Activated CD8-positive, alpha-beta memory T cell treated with anti-CD3 and anti-CD28 coated beads for 48 hours (primary cell): ENCODE results near the gene IL1RAPL1.
"Not testable (repeated sequence)": the region's sequence is repeated elsewhere in the genome, so short reads cannot be mapped to it uniquely, and the experiment has no call there.

ENCODE experiments used
- DNase-seq, 3 experiments: peaks; one replicate each; pipeline ENCODE4 v3.0.0-alpha.2; 2020; ENCODE audit warnings: low read depth in 2 of 3, low spot score in 2 of 3

The IL1RAPL1 gene

DNA sequence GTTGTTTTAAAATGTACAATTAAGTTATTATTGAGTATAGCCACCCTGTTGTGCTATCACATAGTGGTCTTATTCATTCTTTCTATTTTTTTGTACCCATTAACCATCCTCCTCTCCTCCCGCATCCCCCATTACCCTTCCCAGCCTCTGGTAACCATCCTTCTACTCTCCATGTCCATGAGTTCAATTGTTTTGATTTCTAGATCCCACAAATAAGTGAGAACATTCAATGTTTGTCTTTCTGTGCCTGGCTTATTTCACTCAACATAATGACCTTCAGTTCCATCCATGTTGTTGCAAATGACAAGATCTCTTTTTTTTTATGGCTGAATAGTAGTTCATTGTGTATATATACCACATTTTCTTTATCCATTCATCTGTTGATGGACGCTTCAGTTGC lies 179.3 kb downstream of the IL1RAPL1 start:
- not testable (repeated sequence) for DNase-seq

DNA sequence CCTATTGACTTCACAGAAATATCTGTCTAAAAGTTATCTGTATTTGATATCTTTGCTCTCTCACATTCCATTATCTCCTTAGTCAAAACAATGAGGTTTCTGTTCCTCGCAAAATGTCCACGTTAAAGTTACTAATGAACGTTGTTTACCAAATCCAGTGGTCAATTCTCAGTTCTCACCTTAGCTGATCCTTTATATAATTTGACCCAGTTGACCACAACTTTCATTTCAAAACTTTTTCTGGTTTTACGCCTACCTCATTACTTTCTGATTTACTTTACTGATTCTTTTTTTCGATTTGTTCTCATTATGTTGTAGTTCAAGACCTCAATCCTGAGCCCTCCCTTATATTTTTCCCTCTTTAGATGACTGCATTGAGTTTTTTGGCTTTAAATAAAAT lies 186.6 kb downstream of the IL1RAPL1 start:
- DNase-seq, result no peak

DNA sequence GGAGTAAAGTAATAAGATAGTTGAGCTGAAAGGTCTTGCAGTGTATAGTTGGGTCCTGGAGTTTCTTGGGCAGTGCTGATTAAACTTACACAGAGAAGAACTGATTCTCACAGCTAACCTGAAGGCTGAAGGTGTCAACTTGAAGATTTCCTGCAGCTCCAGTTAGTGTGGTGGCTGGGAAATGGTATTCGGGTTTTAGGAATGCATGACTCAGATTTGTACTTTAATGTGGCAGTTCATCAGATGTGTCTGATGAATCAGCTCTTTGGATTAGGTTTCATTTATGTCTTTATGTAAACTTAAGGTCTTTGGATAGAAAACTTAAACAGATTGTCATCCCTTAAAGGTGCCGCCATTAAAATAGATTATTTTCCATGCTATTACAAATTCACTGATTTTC lies 200.0 kb downstream of the IL1RAPL1 start:
- no peak for DNase-seq

DNA sequence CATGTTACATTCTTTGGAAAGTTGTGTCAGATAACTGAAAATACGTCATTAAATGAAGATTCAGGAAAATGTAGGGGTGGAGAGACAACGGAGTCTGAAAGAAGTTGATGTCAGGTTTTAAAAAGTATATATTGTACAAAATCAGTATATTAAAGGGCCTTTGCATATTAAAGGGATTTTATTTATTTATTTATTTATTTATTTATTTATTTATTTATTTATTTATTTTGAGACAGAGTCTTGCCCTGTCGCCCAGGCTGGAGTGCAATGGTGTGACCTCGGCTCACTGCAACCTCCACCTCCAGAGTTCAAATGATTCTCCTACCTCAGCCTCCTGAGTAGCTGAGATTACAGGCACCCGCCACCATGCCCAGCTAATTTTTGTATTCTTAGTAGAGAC lies 213.4 kb downstream of the IL1RAPL1 start:
- not testable (repeated sequence) for DNase-seq

DNA sequence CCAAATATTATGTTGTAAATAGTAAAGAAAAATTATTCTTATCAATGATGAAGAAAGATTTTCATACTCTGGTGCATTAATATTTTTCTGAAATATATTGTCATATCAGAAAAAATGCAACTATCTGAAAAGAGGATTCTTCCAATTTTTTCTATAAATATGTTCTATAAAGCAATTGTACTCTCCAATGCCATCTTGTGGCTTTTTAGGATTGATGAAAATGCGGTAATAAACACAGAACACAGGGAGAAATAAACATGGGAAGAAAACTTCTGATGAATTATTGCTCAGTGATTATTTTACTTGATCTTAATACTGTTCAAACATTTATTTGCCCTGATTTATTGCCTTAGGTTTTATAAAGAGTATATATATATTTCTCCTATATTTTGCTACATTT lies 215.4 kb downstream of the IL1RAPL1 start:
- DNase-seq, result no peak

DNA sequence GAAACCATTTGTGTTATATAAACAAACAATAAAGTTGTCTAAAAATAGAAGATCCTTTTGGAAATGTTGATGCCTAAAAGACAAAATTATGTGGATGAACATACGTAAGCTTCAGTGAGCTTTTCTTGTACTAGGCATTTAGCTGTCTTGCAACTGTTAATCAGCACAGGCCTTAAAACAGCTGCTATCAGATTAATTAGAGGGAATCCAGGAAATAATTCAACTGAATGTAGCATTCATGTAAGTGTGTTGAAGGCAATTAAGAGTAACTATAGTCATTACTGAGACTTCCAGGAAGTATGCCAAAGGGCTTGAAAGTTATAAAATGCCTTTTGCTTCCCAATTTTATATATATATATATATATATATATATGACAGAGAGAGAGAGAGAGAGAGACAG lies 248.7 kb downstream of the IL1RAPL1 start:
- DNase-seq, result no peak

DNA sequence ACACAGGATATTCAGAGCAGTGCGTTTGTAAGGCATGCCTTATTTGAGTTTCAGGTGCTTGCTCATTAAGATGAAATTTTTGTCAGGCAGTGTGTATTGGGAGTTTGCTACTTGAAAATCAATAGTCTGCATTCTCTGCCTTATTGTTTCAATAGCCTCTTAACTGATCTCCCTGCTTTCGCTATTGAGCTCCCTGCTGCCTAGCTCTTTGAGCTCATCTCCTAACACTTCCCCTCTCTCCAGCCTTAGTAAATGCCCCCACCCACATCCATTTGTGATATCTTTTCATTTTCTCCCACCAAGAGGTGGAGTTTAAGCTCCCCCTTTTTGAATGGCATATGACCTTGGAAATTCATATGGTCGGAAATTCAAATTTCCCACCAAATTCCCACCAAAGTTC lies 256.6 kb downstream of the IL1RAPL1 start:
- DNase-seq, result no peak

DNA sequence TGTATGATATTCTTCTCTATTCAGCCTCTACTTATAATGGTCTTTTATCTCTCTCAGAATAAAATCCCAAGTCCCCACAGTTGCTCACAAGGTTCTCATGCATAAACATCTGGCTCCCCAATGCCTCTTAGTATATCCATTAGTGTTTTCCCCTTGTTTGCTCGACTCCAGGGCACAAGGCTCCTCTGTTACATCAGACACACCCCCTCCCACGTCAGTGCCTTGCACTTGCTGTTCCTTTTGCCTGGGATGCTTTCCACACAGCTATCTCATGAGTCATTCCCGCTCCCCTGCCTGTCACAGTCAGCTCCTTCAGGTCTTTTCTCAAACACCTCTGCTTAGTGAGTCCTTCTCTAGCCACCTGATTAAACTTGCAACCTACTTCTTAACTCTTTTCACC lies 260.2 kb downstream of the IL1RAPL1 start:
- DNase-seq, result no peak

DNA sequence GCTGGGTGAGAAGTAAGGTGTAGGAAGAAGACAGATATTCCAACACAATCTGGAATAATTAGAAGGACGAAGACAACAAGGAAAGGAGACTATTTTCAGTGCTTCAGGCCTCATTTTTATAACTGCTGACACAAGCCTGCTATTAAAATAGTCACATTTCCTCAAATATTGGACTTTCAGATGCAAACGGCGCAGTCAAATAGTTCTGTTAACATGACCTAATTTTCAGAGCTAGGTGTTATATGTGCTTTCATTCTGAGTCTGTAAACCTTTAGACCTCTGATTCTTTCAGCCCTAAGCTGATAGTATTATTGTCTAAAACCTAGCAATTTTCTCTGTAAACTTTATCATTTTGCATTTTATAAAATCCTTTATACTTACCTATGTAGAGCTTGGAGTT lies 261.5 kb downstream of the IL1RAPL1 start:
- no peak for DNase-seq

DNA sequence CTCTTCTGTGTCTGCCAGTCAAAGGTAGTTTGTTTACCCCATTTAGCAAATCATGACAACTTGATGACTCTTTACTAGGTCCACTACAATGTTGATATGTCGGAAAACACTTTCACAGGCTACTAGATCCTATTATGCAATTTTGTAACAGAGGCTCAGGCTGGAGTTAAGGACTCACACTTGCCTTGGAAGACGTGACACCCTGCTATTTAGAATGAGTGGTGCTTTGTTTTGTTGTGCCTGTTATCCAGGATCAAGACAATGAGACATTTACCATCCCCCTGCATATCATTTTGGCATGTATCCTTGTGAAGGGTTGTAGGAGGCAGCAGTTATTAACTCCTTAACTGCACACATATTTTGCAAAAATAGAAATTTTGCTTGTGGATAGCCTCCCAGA lies 263.7 kb downstream of the IL1RAPL1 start:
- no peak for DNase-seq

DNA sequence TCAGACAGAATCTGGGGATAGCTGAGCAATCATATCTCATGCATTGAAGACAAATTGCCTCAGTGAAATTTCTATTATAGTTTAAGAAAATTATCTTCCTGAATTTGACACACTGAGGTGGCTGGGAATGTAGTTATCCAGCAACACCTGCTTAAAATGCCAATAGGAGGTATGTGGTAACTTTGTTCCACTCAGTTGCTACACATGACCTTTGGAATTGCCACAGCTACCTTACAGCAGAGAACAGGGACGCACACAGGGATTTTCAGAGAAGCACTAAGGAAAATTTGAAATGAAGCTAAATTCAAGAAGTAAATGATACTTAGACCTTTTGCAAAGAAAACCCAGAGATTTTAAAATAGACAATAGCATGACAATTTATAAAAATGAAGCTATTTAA lies 264.6 kb downstream of the IL1RAPL1 start:
- no peak for DNase-seq

DNA sequence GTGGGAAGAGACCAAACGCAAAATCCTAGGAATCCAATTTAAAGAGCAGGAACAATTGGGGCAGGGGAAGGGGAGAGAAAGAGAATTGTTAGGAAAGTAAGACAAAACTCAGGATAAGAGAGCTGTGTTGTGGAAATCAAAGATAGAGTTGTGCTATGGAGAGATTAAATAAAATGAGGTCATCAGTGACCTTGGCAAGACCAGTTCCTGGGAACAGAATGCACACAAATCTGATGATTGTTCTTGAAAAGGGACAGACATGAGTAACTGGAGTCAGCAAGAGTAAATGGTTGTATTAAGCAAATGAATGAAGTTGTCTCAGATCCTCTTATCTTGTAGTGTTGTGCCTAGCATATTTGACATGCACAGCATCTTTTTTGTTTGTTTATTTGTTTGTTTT lies 267.4 kb downstream of the IL1RAPL1 start:
- no peak for DNase-seq

DNA sequence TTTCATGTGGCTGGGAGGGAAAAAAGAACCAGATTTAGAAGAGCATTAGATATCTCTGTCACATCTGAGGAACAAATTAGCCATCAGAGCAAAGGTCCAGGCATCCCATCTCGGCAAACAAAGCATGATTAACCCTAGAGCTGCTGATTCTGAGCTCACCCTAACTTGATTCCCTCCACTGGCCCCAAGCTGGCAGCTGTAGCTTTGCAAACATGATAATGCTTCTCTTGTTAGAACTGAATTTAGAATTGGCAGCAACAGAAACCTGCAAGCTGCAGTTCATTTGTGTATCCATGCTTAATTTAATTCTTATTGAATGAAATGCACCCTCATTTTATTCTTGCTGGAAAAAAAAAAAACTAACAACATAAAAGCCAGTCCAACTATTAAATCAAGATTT lies 289.2 kb downstream of the IL1RAPL1 start:
- DNase-seq, result no peak

DNA sequence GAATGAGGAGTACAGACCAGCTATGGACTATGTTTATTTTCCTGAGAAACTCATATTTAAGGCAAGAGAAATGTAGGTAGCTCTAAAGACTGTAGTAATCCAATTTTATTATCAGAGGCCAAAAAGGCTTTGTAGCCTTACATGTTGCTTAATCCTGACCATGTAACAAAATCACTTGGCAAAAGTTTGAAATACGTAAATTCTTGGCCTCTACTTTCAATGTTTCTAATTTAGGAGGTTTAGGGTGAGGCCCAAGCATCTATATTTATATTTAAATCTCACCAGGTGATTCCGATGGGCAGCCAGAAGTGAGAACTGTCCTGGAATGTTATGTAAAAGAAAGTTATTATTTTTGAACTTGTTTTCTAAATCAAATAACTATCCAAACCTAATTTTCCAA lies 289.7 kb downstream of the IL1RAPL1 start:
- no peak for DNase-seq

DNA sequence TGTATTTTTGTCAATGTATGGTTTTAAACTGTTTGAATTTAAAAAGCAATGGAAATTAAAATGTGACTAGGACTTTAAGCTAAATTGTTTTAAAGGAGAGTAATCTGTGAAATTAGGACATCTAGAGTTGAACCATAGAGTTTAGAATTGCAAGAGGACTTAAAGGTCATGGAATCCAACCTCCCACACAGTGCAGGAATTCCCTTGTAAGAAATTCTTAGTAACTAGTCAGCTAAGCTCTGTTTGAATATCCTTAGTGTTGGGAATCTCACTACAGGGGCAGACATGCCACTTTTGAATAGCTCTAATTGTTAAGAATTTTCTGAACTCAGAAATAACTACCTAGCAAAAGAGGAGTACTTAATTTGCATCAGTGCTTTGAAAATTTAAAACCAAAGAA lies 292.9 kb downstream of the IL1RAPL1 start:
- DNase-seq, result no peak

DNA sequence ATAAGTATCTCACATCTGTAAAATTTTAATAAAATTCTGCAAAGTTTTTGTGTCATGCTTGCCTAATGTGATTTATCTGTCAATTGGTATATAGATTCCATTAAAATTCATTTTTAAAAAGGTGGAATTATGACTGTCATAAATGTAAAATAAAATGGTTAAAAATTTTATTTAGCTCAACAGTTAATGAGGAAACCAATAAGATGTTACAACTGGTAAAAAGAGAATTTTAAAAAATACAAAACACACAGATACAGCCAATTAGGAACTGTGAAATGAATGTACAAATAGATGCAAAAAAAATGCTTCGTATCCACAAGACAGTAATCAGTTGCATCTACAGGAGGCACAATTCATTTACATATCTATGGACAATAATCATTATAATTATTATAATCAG lies 297.6 kb downstream of the IL1RAPL1 start:
- DNase-seq, result no peak

DNA sequence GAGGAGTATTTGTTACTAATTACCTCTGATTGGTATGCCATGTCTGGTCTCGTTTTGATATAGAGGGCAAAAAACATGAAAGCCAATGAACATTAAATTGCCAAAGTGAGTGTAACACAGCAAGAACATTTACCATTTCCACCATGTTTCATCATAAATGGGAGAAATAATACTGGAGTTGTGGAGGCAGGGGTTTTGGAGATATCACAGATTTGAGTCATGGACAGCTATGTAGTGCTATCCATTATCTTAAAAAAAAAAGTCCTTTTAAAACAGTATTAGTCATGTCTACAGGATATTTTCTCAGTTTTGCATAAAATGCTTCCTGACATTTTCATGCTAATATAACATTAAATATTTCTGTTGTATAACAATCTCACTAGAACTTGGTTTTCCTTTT lies 301.2 kb downstream of the IL1RAPL1 start:
- DNase-seq, result no peak

DNA sequence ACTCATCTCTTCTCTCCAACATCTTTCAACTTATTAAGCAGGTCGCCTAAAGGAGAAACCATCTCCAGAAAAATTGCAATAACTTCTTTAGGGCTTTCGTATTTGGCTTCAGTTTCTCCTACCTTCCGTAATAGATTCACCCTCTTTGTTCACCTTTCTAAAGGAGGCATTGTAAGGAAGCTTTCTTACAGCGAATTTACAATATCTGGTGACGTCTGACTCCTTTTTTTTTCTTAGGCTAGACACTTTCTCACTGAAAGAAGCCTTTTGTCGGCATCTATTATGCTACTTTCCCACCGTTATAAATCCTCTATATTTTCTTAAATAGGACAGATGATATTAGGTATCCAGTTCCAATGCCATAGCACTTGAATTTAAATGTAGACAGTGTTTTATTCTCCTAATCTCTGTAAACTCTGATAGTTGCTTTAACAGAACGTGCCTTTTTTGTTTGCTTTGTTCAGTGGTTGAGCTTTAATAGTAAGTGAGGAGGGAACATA lies 302.4 kb downstream of the IL1RAPL1 start:
- DNase-seq, result no peak

DNA sequence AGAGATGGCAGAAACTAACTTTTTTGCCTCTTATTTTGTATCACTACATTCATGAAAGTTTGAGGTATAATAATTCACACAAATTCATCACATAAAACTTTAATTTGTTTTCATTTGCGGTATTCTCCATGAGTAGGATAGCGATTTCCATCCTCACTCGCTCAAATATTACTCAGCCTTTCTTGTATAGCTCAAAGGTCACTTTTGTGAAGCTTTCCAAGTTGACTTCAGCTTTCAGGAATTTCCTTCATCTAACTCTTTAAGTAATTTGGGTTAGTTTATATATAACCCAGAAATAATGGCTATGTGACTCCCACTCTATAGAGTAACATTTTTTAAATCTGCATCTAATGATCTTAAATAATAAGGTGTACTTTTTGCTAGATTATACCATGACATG lies 314.4 kb downstream of the IL1RAPL1 start:
- no peak for DNase-seq

DNA sequence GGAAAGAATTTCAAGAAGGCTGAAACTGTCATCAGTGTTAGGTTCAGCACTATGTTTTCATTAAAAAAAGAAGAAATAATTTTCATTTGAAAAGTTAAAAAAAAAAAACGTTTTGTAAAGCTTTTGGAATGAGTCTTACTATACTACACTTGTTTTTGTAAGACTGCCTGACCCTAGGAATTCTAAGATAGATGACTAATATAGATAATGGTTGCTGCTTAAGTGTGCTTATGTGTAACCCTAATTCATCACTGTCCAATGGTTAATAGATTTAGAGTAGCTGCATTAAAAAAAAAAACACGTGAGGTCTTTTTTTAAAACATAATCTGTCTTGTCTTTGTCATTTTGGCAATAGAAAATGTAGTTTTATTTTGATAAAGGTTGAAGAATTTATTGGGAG lies 323.2 kb downstream of the IL1RAPL1 start:
- no peak for DNase-seq

DNA sequence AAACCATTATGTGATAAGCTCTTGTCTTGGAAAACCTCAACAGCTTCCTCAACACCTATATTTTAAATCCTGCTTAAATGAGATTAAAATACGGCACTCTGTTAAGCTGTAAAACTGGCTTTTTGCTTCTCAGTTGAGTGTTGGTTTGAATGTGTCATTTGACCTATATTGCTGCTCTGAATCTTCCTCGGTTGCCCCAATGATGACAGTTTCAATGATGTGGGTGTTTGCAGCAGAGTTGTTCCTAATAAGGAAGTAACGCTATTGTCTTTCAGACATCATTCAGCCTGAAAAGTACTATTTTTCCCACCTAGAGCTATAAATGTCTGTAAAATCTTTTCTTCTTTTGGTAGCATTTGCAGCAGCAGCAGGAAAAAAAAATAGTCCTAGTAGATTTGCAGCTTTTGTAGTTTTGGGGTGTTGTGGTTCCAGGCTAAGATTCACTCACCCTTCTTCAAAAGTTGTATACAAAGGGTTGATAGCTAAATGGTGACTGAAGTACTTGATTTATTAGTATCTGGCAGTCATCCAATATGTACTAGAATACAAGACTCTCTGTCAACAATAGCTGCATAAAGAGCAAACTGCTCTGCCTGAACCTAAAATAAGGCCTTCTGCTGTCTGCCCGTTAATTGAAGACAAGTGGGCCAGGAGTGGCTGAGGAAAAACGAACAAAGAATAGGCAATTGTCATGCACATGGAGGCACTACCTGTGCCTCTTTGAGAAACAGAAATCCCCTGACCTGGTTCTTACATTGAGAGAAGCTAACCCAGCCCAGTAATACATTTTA lies 333.1 kb downstream of the IL1RAPL1 start:
- no peak for DNase-seq

DNA sequence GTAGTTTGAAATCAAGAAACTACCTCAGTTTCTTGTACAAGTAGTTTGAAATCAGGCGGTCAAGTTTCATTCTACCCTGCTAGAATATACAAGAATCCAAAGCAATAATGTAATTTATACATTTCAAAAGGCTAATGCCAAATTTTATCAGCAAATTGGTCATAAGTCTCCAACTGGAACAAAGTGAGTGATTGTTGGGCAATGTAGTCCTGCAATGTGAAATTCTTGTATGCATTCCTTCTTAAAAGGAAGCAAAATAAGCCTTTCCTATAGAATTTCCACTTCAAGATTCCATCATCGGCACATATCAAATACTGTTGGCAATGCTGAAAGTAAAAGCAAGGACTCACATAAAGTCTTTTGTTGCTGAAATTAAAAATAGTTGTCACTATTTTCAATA lies 334.9 kb downstream of the IL1RAPL1 start:
- no peak for DNase-seq

DNA sequence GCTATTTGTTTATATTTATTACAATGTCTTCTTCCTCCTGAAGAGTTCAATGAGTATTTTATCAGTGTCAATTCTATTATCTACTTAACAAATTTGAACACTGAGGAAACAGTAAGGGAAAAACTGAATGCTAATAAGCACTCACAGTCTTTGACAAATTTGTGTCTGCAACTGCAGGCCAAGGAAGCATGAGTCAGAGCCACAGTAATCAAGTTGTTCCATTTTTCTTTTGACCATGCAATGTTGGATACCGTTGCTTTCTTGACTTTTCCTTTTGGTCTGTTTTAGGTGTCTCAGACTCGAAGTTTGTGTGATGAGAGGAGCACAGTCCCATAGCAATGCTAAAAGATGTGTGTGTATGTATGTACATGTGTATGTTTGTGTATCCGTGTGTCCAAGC lies 359.6 kb downstream of the IL1RAPL1 start:
- DNase-seq, result no peak
